ENCODE results near the gene C19orf25.

- TF ChIP-seq EZH2 (IDR thresholded peaks at IDR 0.05; ENCODE audit: borderline replicate concordance, control insufficient read depth, low read depth, low read length): no peak
- TF ChIP-seq ZZZ3 (IDR thresholded peaks at IDR 0.05; ENCODE audit: control insufficient read depth, insufficient read length, low read depth): no peak
- TF ChIP-seq SUPT20H (IDR thresholded peaks at IDR 0.05; ENCODE audit: borderline replicate concordance, control insufficient read depth, low read depth, low read length): no peak
- TF ChIP-seq MTA2 (IDR thresholded peaks at IDR 0.05; ENCODE audit: low read depth): no peak
- no peak for TF ChIP-seq TCF7 (IDR thresholded peaks at IDR 0.05; ENCODE audit: borderline replicate concordance)
- no peak for TF ChIP-seq POLR2AphosphoS5 (IDR thresholded peaks at IDR 0.05; ENCODE audit: low read length)
- peak in 2 of 3 experiments; percentile 10 to 36; a peak in 2 of 6 replicates for TF ChIP-seq CTCF (IDR thresholded peaks at IDR 0.05 in 2 of 3, conservative IDR thresholded peaks at IDR 0.05 in 1 of 3; ENCODE audit: control insufficient read depth in 2 of 3, extremely low read depth in 1 of 3, insufficient read depth in 1 of 3, low read depth in 3 of 3, low read length in 3 of 3)
- TF ChIP-seq ATF7 (IDR thresholded peaks at IDR 0.05; ENCODE audit: low read depth): no peak
- TF ChIP-seq E2F4 (IDR thresholded peaks at IDR 0.05; ENCODE audit: low read depth, low read length): no peak
- TF ChIP-seq YY1 (IDR thresholded peaks at IDR 0.05; ENCODE audit: low read depth, low read length): no peak
- TF ChIP-seq KAT2A (conservative IDR thresholded peaks at IDR 0.05; ENCODE audit: control insufficient read depth, low read depth, low read length): no peak
- no peak for TF ChIP-seq ZNF217 (IDR thresholded peaks at IDR 0.05)
- no peak for TF ChIP-seq KDM1A (IDR thresholded peaks at IDR 0.05; ENCODE audit: borderline replicate concordance)
- TF ChIP-seq POLR2A (IDR thresholded peaks at IDR 0.05; ENCODE audit: low read depth, low read length): peak; percentile 18; the same call in 1 of the 2 replicates
These were observed 13.6 kb downstream of the C19orf25 start for GRCh38 chr19:1465191-1466016.

All from GM12878 (cell line).